Stimulated activated CD8-positive, alpha-beta memory T cell treated with anti-CD3 and anti-CD28 coated beads, Interleukin-7, amount 100 ng/mL, for 1 hour (primary cell): Measurements from ENCODE around the gene LIMK2.
"Not testable (repeated sequence)": the region's sequence is repeated elsewhere in the genome, so short reads cannot be mapped to it uniquely, and the experiment has no call there.

Source experiments
- DNase-seq, 2 donors: peaks; one replicate each; pipeline ENCODE4 v3.0.0-alpha.2; 2020; ENCODE audit warnings: low read depth in 2 of 2

Gene LIMK2

DNA sequence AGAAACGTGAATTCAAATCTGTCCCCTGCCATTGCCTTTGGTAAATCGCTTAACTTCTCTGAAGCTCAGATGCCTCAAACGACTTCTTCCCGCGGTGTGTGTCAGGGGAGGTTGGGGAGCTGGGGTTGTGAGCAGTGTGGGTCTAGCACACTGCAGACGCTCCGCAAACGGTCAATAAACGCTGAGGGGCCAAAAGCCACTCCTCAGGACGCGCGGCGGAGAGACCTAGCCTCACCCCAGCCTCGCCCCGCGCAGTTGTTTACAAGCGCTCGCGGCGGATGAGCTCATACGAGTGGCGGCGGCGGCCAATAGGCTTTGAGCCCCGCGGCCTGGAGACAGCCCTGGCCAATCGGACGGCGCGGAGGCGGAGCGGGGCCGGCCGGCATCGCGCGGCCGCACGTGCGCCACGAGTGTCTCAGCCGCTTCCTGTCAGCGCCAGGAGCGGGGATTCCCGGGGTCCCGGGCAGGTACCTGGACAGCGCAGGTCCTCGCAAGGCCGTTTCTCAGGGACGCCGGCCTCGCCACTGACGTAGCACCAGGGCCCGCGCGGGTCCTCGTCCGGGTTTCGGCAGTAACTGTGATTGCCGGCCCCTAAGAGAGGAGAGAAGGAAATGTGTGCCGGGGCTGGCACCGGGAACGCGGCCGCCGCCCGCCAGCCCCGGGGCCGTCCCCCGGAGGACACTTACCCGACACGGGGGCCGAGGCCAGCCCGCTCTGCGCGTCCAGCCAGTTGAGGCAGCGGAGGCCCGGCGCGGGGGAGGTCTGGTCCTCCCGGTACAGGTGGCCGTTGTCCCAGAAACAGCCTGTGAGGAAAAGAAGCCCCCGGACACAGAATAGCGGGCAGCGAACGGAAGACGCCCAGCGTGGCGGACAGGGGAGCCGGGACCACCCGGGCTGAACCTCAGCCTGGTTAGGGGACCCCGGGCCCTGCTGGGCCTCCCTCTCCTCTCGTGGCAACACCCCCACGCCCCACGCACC lies 78.7 kb downstream of the LIMK2 start:
- DNase-seq = peak; percentile 85 to 92

DNA sequence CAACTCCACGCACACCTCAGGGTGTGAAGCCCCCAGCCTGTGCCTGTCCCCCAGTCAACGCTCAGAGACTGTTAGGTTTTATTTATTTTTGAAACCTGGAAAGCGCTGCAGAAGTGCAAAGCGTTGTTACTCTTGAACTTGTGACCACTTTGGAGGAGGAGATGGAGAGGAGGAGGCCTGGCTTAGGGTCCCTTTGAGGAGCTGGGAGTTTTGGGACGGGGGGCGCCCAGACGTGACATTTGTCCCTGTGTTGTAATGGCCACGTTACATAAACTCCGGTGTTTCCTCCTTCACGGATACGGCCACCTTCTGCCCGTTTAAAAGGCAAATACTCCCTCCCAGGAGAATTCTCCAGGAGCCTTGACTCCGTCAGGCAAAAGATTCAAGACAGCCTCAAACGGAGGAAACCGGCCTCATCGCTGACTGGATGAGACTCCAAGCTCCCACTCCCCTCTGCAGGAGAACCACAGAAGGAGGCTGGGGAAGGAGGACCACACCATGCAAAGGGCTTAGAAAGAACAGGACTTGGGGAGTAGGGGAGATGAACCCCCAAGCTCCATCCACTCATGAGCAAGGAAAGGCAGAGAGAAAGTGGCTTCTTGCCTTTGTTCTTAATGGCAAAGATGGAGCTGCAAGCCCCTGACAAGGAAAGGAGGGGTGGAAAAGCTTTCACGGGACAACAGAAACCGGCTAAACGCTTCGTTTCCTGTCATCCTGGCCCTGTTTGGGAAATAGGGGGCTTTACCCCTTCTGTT lies 79.6 kb downstream of the LIMK2 start:
- DNase-seq = no peak

DNA sequence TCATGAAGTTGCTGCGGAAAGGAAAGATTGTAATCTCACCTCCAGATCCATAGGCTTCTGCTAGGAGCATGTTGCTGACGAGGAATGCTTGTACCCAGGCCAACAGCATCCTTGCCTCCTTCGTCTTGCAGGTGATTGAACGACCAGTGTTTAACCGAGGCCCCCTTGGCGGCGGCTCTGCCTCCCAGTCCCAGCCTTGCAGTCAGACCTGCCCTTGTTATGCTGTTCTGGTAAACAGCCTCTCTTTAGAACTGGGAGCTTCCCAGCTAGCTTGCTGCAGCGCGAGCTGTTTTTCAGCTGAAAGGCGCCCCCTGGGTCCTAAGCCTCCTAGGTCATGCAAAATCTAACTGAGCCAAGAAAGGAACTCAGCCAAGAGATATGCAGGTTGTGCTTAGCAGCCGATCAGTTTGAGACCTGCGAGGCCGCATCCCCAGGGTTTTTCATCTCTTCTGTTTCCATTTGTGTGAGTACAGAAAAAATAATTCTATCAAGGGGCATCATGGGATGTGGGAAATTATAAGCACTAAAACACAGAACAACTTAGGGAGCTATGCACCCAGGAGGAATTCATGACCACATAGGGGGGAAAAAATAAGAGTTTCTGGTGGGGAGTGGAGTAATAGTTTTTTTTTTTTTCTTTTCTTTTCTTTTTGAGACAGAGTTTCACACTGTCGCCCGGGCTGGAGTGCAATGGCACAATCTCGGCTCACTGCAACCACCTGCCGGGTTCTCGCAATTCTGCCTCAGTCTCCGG lies 80.3 kb downstream of the LIMK2 start, which contains the start of gene PIK3IP1:
Gene PIK3IP1, minus strand, starts transcription at position 253 of the 754 bp plus-strand sequence. Its CDS starts 144 bp downstream, at position 109.
- peak; percentile 69 to 71 for DNase-seq

DNA sequence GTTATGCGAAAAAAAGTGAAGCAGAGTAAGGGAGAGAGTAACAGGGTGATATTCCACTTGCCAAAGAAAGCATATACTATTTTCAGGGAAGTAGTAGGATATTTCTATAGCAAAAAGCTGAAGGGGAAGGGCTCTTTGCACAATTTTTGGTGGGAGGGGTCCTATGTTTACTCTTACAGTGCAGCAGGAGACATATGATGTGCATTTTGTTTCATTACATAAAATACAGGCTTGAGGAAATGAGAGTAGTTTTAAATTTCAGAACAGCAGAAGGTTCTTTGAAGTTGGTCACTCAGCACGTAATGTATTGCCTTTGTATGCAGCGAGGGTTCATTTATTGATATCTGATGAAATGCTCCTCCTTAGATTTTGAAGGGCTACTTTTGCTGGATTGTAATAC lies 83.3 kb downstream of the LIMK2 start:
- DNase-seq = no peak

DNA sequence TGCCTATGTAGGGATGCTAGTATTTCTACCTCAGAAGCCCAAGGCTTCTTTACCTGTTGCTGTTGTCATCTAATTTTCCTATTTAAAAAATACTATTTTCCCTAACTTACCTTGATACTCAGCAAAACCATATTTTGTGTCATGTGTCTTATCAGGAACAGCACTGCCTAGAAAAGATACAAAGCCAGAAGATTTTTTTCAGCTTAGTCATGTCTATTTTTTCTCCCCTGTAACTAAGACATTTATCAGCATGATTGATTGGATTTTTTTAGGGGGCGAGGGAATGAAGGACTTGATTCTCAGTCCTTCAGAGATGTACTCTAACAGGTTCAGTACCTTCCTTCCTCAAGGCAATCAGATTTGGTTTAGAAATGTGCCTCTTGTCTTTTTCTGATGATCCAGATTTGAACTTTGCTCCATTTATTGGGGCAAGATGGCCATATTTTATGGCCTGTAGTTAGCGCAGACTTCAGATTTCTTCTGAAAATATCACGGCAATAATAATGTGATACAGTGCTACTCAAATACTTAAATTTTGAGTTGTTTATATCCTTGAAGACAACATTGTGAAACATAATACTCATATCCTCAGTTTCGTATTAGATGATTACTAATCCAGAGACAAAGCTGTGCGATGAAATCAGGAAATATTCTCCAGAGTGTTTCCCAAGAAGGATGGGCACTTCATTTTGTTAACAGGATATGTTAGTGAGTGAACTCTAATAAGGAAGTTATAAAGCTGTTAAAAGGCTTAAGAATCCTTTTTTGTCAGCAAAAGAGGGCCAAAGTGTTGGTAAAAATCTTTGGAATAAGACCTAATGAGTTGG lies 83.9 kb downstream of the LIMK2 start:
- DNase-seq = no peak

DNA sequence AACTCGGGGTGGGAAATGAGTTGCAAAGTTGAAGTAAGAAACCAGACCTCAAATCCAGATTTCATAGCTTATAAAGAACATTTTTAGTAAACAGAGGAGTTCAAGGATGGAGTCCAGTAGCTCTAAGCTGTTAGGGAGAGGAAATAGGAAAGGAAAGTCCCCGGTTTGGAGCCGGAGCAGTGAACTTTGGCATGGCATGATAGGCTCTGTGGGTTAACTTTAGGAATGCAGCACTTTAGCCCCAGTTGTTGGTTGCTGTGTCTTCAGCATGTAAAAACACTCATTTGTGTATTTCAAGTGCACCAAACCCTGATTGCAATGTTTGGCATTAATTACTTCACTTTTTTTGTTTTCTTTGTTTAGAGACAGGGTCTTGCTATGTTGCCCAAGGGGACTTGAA lies 88.8 kb downstream of the LIMK2 start:
- DNase-seq = no peak

DNA sequence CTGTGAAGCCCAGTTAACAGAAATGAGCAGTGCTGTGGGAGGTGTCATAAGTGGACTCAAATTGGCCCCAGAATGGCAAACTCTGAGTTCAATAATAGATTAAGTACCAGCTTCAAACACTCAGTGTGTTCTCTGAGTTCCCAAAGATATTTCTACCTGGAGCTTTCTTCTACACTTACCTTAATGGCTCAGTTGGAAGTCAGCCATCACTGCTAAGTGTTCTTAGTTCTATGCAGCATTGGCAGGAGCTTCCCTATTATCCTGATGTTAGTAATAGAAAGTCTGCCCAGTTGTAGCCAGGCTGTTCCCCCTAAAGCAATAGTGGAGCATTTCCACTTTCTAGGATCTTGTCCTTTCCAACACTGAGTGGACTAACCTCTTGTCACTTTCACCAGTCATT lies 89.9 kb downstream of the LIMK2 start:
- DNase-seq = no peak

DNA sequence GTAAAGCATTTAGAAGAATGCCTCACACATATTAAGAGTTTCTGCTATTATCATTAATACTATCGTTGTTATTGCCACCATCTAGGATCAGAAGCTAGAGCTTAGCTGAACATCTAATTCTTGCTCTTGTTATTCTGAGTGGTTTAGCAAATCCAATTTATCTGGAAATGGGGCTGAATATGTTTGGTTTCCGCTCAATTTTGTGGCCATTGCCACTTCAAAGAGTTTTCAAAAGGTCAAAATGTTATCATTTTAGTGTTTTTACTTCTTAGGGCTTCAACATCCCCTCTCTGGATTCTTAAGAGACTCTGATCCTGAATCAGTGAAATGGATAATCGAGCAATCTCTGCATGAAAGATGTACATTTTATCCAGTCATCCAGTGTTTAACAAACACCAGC lies 90.4 kb downstream of the LIMK2 start:
- no peak for DNase-seq

DNA sequence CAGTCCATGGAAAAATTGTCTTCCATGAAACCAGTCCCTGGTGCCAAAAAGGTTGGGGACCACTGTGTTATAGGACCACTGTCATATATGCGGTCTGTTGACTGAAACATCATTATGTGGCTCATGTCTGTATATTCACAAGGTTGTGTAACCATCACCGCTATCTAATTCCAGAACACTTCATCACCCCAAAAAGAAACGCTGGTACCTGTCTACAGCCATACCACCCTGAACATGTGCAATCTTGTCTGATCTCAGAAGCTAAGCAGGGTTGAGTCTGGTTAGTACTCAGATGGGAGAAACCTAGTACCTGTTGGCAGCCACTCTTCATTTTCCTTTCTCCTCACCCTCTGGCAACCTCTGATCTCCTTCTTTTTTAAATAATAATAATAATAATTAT lies 93.1 kb downstream of the LIMK2 start:
- DNase-seq = no peak

DNA sequence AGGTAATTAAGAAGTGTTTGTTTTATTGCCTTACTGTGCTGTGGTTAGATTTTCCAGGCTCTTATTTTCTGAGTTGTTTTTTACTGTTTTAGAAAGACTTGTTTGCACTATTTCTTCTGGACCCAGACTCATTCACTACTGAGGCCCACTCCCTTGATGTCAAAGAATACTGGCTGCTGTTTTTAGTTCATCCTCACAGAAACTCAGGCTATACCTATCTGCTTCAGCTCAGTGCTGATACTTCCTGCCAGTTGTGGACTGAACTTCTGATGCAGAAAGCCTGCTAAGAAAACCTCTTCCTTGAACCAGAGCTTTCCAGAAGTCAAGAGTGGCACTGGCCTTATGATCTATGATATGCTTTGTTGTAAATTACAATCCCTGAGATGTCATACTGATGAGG lies 96.1 kb downstream of the LIMK2 start:
- DNase-seq = no peak

DNA sequence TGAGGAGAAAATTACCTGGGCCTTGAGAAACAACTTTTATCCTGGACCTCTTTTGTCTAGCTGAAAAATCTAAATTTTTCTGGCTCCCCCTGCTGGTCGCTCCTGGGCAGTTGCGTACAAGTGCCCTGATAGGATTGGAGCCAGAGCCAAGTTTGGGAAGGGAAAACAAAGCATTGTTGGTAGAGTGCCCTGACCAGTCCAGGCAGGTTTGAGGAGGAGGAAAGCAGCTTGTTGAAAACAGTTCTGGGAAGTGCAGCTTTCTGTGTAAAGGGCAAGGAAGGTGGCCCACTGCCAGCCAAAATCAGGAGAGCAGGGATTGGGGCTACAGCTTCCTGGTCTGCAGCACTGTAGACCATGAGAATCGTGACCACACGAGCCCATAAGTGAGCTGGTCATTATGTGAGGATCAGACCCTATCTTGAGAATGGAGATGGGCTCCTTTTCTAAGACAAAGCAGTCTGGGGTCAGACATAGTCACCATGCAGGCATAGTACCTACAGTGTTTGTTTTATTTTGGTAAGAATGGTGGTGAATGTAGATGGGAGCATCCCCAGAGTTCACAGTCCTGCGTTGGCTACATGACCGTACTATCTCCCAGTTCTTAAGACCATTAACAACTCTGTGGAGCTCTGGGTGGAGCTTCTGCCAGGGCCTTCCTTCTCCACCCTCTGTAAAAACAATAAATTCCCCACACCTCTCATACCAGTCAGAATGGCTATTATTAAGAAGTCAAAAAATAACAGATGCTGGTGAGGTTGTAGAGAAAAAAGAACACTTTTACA lies 101.5 kb downstream of the LIMK2 start:
- DNase-seq = peak; percentile 42 to 51

DNA sequence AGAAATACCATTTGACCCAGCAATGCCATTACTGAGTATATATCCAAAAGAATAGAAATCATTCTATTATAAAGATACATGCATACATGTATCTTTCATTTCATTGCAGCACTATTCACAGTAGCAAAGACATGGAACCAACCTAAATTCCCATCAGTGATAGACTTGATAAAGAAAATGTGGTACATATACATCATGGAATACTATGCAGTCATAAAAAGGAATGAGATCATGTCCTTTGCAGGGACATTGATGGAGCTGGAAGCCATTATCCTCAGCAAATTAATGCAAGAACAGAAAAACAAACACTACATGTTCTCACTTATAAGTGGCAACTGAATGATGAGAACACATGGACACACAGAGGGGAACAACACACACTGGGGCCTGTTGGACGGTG lies 102.1 kb downstream of the LIMK2 start:
- DNase-seq = not testable (repeated sequence)

DNA sequence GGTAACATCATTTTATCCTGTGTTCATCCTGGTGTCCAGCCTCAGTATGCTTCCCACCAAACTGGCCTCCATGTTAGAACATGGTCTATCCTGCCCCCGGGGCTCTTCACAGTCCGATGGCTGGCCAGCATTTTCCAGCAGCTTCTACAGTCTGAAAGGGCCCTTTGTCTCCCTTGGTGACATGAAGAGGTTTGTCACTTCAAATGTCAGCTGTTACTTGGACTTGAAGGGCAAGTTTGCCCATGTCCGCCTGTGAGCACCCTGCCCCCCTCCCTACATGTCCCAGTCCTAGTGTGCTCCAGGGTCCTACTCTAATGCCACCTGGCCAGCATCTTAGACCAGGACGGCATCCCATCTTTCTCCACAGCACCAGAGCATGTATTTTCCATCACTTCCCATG lies 109.3 kb downstream of the LIMK2 start:
- no peak for DNase-seq

DNA sequence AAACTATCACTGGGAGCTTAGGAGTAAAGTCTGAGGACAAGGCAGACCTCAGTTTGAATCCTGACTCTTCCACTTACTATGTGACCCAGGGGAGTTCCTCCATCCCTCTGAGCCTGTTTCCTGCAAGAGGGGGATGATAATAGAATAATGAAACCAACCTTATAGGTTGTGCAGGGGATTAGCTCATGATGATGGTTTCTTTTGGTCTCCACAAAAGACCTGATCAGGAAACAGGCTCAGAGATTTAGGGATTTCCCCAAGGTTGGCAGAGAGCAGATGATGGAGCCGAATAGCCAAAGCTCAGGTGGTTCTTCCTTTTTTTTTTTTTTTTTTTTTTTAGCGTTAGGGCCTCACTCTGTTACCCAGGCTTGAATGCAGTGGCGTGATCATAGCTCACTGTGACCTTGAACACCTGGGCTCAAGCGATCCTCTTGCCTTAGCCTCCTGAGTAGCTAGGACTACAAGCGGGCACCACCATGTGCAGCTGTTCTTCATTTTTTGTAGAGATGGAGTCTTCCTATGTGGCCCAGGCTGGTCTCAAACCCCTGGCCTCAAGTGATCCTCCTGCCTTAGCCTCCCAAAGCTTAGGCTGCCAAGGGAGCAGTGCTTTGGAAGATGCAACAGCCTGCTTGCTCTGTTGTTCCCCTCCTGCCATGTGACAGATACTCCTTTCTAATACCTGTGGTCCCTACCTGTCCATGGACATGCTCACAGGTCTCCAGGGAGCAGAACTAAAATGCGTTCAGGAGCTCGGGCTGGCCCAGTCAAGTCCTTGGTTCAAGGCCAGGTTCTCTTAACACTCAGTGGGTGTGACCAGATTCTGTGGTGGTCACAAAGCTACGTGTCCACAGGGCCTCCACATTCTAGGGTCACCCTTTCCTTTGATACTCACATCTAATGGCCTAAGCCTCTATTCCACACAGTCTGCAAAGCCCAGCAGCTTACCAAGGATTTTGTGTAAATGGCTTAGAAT lies 111.8 kb downstream of the LIMK2 start:
- no peak for DNase-seq

DNA sequence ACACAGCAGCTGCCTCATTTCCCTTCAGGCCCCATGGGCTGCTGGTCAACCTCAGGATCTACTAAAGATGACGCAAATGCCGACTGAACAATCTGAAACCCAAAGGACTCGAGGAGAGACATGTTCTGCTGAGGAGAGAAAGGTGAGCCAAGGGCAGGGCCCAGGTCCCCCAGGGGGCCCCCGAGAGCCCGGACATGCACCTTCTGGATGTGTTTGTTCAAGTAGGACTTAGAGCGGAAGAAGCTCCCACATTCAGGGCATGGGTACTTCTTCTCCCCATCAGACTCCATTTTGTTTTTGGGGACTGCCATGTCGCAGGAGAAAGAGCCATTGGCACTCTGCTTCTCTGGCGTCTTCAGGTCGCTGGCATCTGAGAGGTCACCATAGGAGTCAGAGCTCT lies 114.8 kb downstream of the LIMK2 start:
- DNase-seq = no peak

DNA sequence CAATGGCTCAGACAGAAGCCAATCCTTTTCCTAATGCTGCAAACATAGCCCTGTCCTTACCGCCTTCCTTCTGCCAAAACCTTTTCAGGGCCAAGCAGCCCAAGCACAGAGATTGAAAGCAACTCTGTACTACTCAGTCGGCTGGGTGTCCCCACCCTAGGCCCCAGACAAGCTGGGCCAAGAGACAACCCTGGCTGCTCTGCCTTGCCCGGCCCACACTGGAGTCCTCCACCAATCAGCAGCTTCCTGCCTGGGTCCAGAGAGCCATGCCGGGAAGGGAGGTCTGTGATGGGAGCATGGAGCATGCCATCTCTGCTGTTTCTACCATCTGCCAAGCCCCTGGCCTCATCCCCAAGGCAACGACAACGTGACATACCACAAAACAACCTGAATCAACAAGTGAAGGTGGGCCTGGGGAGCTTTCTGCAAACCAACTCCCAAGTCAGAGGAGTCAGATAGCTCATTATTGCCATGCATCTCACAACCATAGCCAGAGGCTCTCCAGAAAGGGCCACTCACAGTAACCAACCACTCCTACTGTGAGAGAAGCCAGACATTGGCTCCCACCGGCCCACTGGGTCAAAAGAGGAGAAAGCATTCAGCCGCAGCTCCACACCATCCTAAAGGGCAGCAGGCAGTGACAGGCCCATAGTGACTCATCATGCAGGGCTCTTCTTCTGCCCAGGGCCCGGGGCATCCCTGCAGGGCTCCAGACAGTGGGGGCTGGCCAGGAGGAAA lies 115.9 kb downstream of the LIMK2 start:
- no peak for DNase-seq

DNA sequence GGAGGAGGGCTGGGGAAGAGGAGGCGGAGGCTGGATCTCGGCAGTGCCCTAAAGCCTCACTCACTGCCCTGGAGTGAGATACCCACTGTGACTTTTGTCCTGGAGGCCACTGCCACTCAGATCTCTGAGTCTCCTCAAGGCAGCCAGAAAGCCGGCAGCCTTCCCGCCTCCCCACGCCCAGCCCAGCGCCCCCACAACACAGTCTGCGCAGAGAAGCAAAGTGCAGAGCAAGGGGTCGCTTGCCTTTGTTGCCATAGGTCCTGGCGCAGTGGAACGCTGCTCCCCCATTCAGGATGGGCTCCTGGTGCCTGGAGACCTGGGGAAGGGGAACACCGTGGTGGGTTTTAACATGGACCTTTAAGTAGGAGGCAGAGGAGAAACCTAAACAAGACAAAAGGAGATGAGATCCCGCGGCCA lies 116.5 kb downstream of the LIMK2 start:
- no peak for DNase-seq

DNA sequence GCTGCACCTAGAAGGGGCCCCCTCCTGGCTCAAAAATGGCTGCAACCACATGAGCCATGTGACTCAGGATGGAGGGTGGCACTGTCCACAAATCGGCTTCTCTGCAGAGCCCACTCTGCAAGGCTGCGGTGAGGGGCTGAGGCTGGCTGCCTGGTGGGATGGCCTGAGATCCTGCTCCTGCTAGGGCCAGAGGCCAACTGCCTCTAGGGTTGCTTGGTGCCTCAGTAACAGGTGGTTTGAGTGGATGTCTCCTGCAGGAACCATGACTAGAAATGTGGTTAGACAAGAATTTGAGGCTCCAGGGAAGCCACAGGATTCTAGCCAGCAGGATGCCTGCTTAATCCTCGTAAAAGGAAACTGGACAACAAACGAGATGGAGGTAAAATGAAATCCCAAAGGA lies 116.9 kb downstream of the LIMK2 start:
- no peak for DNase-seq
